ENCODE data around the gene AK3. TPM values are rescaled to one million over a fixed set of nuclear protein-coding genes. Genes with fewer than 3 reads are reported as not detected.
A peak's percentile ranks its signal among the peaks of the same experiment; 100 is the strongest.
"Not testable (repeated sequence)": the region's sequence is repeated elsewhere in the genome, so short reads cannot be mapped to it uniquely, and the experiment has no call there.

AK3 gene
- total RNA-seq, 1 donor: 72.5 TPM

DNA sequence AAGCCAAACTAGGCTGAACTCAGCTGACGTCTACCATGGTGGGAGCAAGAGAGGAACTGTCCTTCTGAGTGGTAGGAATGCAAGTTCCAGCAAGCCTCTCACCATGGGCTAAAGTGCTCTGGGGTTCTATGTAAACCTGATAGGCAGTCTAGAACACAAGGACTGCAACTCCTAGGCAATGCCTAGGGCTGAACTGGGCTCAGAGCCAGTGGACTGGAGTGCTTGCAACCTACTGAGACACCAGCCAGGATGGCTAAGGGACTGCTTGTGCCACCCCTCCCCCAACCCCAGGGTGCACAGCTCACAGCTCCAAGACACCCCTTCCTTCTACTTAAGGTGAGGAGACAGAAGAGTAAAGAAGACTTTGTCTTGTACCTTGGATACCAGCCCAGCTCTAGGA is 39.6 kb upstream of the AK3 start:
- DNase-seq (ENCODE audit: low read depth): no peak
- no peak overlapping the region for H3K4me3 ChIP-seq (ENCODE audit: low read depth, low read length)
- TF ChIP-seq, protein P1, sequence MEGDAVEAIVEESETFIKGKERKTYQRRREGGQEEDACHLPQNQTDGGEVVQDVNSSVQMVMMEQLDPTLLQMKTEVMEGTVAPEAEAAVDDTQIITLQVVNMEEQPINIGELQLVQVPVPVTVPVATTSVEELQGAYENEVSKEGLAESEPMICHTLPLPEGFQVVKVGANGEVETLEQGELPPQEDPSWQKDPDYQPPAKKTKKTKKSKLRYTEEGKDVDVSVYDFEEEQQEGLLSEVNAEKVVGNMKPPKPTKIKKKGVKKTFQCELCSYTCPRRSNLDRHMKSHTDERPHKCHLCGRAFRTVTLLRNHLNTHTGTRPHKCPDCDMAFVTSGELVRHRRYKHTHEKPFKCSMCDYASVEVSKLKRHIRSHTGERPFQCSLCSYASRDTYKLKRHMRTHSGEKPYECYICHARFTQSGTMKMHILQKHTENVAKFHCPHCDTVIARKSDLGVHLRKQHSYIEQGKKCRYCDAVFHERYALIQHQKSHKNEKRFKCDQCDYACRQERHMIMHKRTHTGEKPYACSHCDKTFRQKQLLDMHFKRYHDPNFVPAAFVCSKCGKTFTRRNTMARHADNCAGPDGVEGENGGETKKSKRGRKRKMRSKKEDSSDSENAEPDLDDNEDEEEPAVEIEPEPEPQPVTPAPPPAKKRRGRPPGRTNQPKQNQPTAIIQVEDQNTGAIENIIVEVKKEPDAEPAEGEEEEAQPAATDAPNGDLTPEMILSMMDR (IDR thresholded peaks at IDR 0.05; ENCODE audit: insufficient read depth, low read depth, low read length): no peak

DNA sequence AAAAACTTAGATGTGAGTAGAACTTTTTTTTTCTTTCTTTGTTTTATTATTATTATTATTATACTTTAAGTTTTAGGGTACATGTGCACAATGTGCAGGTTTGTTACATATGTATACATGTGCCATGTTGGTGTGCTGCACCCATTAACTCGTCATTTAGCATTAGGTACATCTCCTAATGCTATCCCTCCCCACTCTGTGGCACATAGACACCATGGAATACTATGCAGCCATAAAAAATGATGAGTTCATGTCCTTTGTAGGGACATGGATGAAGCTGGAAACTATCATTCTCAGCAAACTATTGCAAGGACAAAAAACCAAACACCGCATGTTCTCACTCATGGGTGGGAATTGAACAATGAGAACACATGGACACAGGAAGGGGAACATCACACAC is 34.0 kb upstream of the AK3 start:
- DNase-seq (ENCODE audit: low read depth); H3K4me3 ChIP-seq (ENCODE audit: low read depth, low read length): not testable (repeated sequence)

DNA sequence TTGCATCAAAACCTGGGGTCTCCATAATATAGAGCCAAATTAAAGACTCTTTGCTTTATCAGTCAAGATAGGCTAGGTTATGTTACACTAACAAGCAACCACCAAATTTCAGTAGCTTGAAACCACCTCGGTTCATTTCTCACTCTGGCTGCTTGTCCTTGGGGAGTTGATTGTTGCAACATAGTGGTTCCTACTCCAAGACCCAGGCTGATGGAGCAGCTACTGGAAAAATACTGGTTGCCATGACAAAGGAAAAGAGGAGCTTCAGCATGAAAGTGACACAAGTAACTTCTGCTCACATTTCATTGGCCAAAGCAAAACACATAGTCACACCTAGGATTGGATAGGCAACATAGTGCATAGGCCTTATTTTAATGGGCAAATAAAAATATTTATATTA is 33.2 kb upstream of the AK3 start:
- H3K4me3 ChIP-seq (ENCODE audit: low read depth, low read length): no peak overlapping the region
- TF ChIP-seq, protein P1 (IDR thresholded peaks at IDR 0.05; ENCODE audit: insufficient read depth, low read depth, low read length): no peak
- peak; percentile 86 for DNase-seq (ENCODE audit: low read depth)

GRCh38 chr9:4771788-4772187 is 30.8 kb upstream of the AK3 start:
- TF ChIP-seq, protein P1 (IDR thresholded peaks at IDR 0.05; ENCODE audit: insufficient read depth, low read depth, low read length): no peak
- no peak overlapping the region for H3K4me3 ChIP-seq (ENCODE audit: low read depth, low read length)
- no peak for DNase-seq (ENCODE audit: low read depth)

DNA sequence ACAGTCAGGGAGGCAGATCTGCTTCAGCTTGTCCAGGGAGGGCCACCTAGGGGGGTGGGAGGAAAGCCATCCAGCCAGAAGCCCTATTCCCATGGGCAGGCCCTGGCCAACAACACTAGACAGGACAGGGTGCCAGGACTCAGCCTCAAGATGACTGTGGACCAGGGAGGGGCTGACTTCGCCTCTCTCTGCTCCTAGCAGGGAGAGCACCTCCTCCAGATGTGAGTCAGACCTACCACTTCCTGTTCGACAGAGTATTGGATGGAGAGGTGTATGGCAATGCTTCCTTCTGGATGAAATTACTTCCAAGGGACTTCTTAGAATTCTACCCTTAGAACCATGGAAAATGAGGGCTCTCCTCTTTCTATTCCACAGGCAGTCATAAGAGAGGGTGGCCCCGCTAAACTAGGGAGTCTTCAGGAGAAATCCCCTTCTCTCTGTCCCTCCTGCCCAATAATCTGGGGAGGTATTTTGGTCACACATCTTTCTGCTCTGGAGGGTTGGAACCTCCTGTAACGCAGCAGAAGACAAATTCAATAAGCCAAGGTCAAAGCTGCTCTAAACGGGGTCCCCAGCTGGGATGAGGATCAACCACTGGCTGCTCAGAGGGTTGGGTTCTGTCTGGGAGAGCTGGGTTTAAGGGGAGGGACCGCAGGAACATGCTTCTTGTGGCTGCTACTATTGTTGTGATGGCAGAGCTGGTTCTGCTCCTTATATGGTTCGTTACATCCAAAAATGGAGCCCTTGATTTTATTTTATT is 28.5 kb upstream of the AK3 start:
- TF ChIP-seq, protein P1 (IDR thresholded peaks at IDR 0.05; ENCODE audit: insufficient read depth, low read depth, low read length): no peak
- H3K4me3 ChIP-seq (ENCODE audit: low read depth, low read length): no peak overlapping the region
- DNase-seq (ENCODE audit: low read depth): no peak

DNA sequence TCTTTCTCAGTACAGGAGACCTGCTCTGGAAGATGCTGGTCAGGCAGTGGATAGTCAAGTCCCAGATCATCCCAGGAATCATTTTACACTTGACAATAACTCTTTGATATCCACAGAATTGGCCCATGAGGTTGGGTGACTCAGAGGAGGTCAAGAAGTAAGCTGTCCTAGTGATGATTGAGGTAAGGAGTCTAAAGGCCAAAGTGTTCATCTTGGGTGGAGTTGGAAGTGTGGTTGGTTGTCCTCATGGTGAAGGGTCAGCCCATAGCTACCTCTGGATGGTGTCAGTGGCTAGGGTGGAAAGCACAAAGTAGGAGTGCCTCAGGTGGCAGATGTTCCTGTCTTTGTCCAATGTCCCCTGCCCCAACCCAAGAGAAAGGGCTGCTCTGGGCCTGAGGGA is 27.7 kb upstream of the AK3 start:
- DNase-seq (ENCODE audit: low read depth): no peak
- TF ChIP-seq, protein P1 (IDR thresholded peaks at IDR 0.05; ENCODE audit: insufficient read depth, low read depth, low read length): no peak
- H3K4me3 ChIP-seq (ENCODE audit: low read depth, low read length): no peak overlapping the region

DNA sequence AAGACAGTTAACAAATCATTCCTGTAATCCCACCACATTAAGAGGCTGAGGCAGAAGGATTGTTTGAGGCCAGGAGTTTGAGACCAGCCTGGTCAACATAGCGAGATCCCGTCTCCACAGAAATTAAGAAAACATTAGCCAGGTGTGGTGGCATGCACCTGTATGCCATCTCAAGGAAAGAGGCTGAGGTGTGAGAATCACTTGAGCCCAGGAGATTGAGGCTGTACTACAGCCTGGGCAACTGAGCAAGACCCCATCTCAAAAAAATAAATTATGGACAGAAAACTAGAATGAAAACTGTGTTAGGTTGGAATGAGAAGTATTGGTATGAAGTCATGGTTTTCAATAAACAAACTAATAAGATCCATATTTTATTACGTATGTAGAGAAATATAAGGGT is 23.0 kb upstream of the AK3 start:
- H3K4me3 ChIP-seq (ENCODE audit: low read depth, low read length): no peak overlapping the region
- DNase-seq (ENCODE audit: low read depth): no peak
- TF ChIP-seq, protein P1 (IDR thresholded peaks at IDR 0.05; ENCODE audit: insufficient read depth, low read depth, low read length): no peak

Data from fibroblast of villous mesenchyme (primary cell).